Fibroblast of gingiva (primary cell): ENCODE data around the gene IQCN.

ENCODE experiments used
- DNase-seq: peaks from one replicate; pipeline ENCODE4 v3.0.0-alpha.2; 2011; ENCODE audit warnings: low read depth

IQCN gene

GRCh38 chr19:18284712-18285360 lies 10.6 kb upstream of the IQCN start:
- DNase-seq, result no peak

- no peak for DNase-seq
These were observed 9.1 kb upstream of the IQCN start for GRCh38 chr19:18283338-18283737.

GRCh38 chr19:18282788-18283141 lies 8.5 kb upstream of the IQCN start:
- no peak for DNase-seq

GRCh38 chr19:18282021-18282787 lies 8.0 kb upstream of the IQCN start:
- no peak for DNase-seq

GRCh38 chr19:18281082-18282020 lies 7.1 kb upstream of the IQCN start, which contains the start of gene JUND:
JUND (minus strand) TSS chr19:18281622; CDS start chr19:18281484, 138 bp downstream.
- peak; percentile 99 for DNase-seq

GRCh38 chr19:18280247-18281081 lies 6.2 kb upstream of the IQCN start:
- peak; percentile 80 for DNase-seq

- DNase-seq, result peak; percentile 92
These were observed 5.4 kb upstream of the IQCN start for GRCh38 chr19:18279516-18280246.

- DNase-seq, result no peak
These were observed 4.9 kb upstream of the IQCN start for GRCh38 chr19:18279266-18279515.

- DNase-seq, result peak; percentile 60
These were observed 4.4 kb upstream of the IQCN start for GRCh38 chr19:18278521-18279265.

GRCh38 chr19:18274781-18275356 lies 617 bp upstream of the IQCN start:
- DNase-seq, result peak; percentile 90

- no peak for DNase-seq
These were observed 562 bp downstream of the IQCN start for GRCh38 chr19:18273561-18274218.

GRCh38 chr19:18271433-18271841 lies 2.8 kb downstream of the IQCN start:
- no peak for DNase-seq

GRCh38 chr19:18270326-18270725 lies 3.9 kb downstream of the IQCN start:
- DNase-seq, result no peak

GRCh38 chr19:18269070-18269723 lies 5.1 kb downstream of the IQCN start:
- DNase-seq, result no peak

- DNase-seq, result no peak
These were observed 7.2 kb downstream of the IQCN start for GRCh38 chr19:18266771-18267686.

GRCh38 chr19:18265582-18265981 lies 8.7 kb downstream of the IQCN start:
- DNase-seq, result no peak

- no peak for DNase-seq
These were observed 9.2 kb downstream of the IQCN start for GRCh38 chr19:18264971-18265540.
